ENCODE measurements around the gene TMEM191C. TPM values are rescaled to one million over a fixed set of nuclear protein-coding genes. Genes with fewer than 3 reads are reported as not detected.

Gene TMEM191C
- total and polyA plus RNA-seq, 2 of the 8 experiments (the other 6 are each of a cell fraction or from before 2014, with no cell fraction given): 0.74 to 2.6 TPM

- TF ChIP-seq CHD7 (IDR thresholded peaks at IDR 0.05; ENCODE audit: insufficient replicate concordance, low read length) (no peak), RBBP5 (IDR thresholded peaks at IDR 0.05; ENCODE audit: borderline replicate concordance, low read depth, low read length) (no peak), TAF1 (IDR thresholded peaks at IDR 0.05; ENCODE audit: low read depth, low read length) (no peak), CHD1 (IDR thresholded peaks at IDR 0.05; ENCODE audit: low read depth, low read length) (no peak), ATF3 (IDR thresholded peaks at IDR 0.05; ENCODE audit: insufficient read depth, low read depth, low read length) (no peak), EZH2 (IDR thresholded peaks at IDR 0.05; ENCODE audit: low read depth, low read length, severe bottlenecking) (no peak), TCF12 (IDR thresholded peaks at IDR 0.05; ENCODE audit: low read depth, low read length) (no peak), SIRT6 (IDR thresholded peaks at IDR 0.05; ENCODE audit: low read length) (no peak), CBX5 (IDR thresholded peaks at IDR 0.05; ENCODE audit: low read depth, low read length) (no peak), SUZ12 (IDR thresholded peaks at IDR 0.05; ENCODE audit: low read length) (no peak), SP1 (IDR thresholded peaks at IDR 0.05; ENCODE audit: low read depth, low read length) (no peak)
Measured at GRCh38 chr22:21446128-21446826, 20.9 kb upstream of the TMEM191C start (continued).
